GM23338 (cell line): ENCODE data around the gene PARD6A. TPM values are rescaled to one million over a fixed set of nuclear protein-coding genes. Genes with fewer than 3 reads are reported as not detected.

Experiments
- ATAC-seq: fragments of 200-7000 bp; cut with Tn5 transposase; 3 replicates; pipeline ENCODE4 v1.9.1; 2020
- DNase-seq: peaks from one replicate; pipeline ENCODE4 v3.0.0-alpha.2; 2015; ENCODE audit warnings: low spot score
- H2AFZ ChIP-seq: fragments of 200-600 bp; sonication (generic); 2 replicates; pipeline ENCODE4 v1.8.0; 2016; ENCODE audit warnings: antibody characterized with exemption, mild to moderate bottlenecking, moderate library complexity
- H3F3A ChIP-seq: fragments of 200-600 bp; sonication (generic); replicated peaks from 2 replicates; pipeline ENCODE4 v1.8.0; 2017; ENCODE audit warnings: antibody characterized with exemption, mixed run types, low read depth
- H3K27ac ChIP-seq: fragments of 200-600 bp; sonication (generic); 2 replicates; pipeline ENCODE4 v1.6.1; 2016; ENCODE audit warnings: low read depth
- H3K27me3 ChIP-seq: fragments of 200-600 bp; sonication (generic); 2 replicates; pipeline ENCODE4 v1.8.0; 2016; ENCODE audit warnings: mild to moderate bottlenecking, mixed run types, moderate library complexity; ENCODE audit not compliant: insufficient read depth
- H3K36me3 ChIP-seq: fragments of 200-600 bp; sonication (generic); 2 replicates; pipeline ENCODE4 v1.8.0; 2016; ENCODE audit warnings: mild to moderate bottlenecking; ENCODE audit not compliant: insufficient read depth
- H3K4me1 ChIP-seq: fragments of 200-600 bp; sonication (generic); 2 replicates; pipeline ENCODE4 v1.8.0; 2016; ENCODE audit warnings: mild to moderate bottlenecking, moderate library complexity; ENCODE audit not compliant: insufficient read depth
- H3K4me2 ChIP-seq: fragments of 200-600 bp; sonication (generic); 2 replicates; pipeline ENCODE4 v1.7.1; 2017; ENCODE audit warnings: mixed run types
- H3K4me3 ChIP-seq: fragments of 200-600 bp; sonication (generic); 2 replicates; pipeline ENCODE4 v1.6.1; 2016; ENCODE audit warnings: mixed run types
- H3K79me2 ChIP-seq: fragments of 200-600 bp; sonication (generic); replicated peaks from 2 replicates; pipeline ENCODE4 v1.8.0; 2017; ENCODE audit warnings: mild to moderate bottlenecking; ENCODE audit not compliant: insufficient read depth
- H3K9me2 ChIP-seq: fragments of 200-600 bp; sonication (generic); 2 replicates; pipeline ENCODE4 v1.8.0; 2017; ENCODE audit not compliant: insufficient read depth
- H4K20me1 ChIP-seq: fragments of 200-600 bp; sonication (generic); replicated peaks from 2 replicates; pipeline ENCODE4 v1.8.0; 2017; ENCODE audit warnings: mild to moderate bottlenecking; ENCODE audit not compliant: insufficient read depth
- H3K27ac Mint-ChIP-seq: 2 replicates; pipeline ENCODE4 v1.8.0; 2020; ENCODE audit warnings: inconsistent platforms, mild to moderate bottlenecking, moderate library complexity, mixed read lengths
- H3K27me3 Mint-ChIP-seq: 3 replicates; pipeline ENCODE4 v1.8.0; 2022; ENCODE audit warnings: low read depth, mild to moderate bottlenecking, moderate library complexity, mixed read lengths, inconsistent platforms; ENCODE audit not compliant: insufficient read depth, poor library complexity
- H3K36me3 Mint-ChIP-seq: 3 replicates; pipeline ENCODE4 v1.8.0; 2021; ENCODE audit warnings: low read depth, mild to moderate bottlenecking, inconsistent platforms, moderate library complexity, mixed read lengths
- H3K4me1 Mint-ChIP-seq: 3 replicates; pipeline ENCODE4 v1.8.0; 2020; ENCODE audit warnings: mild to moderate bottlenecking, inconsistent platforms, mixed read lengths
- H3K4me3 Mint-ChIP-seq: 3 replicates; pipeline ENCODE4 v1.8.0; 2021; ENCODE audit warnings: moderate library complexity, mild to moderate bottlenecking, inconsistent platforms, mixed read lengths
- H3K9me3 Mint-ChIP-seq: 3 replicates; pipeline ENCODE4 v1.8.0; 2020; ENCODE audit warnings: moderate library complexity, mild to moderate bottlenecking, inconsistent platforms, mixed read lengths
- CTCF ChIP-seq, 2 experiments: fragments of 200-600 bp in 1 of 2; sonication (generic) in 1 of 2; conservative IDR thresholded peaks; 2 replicates each; pipeline versions ENCODE4 v1.5.1 to v1.6.1; 2016 to 2017; ENCODE audit warnings: antibody characterized with exemption in 2 of 2, low read depth in 2 of 2, mild to moderate bottlenecking in 2 of 2, moderate library complexity in 1 of 2
- ETS1 ChIP-seq: IDR thresholded peaks from 2 replicates; pipeline ENCODE4 v1.6.1; 2016; ENCODE audit warnings: antibody characterized with exemption
- EZH2 ChIP-seq: fragments of 200-600 bp; sonication (generic); IDR thresholded peaks from one replicate; pipeline ENCODE4 v1.8.0; 2017; ENCODE audit warnings: antibody characterized with exemption, mild to moderate bottlenecking, low read depth; ENCODE audit not compliant: unreplicated experiment
- EZH2phosphoT487 ChIP-seq: fragments of 200-600 bp; sonication (generic); IDR thresholded peaks from one replicate; pipeline ENCODE4 v1.8.1; 2018; ENCODE audit warnings: antibody characterized with exemption; ENCODE audit not compliant: unreplicated experiment
- JUNB ChIP-seq: IDR thresholded peaks from one replicate; pipeline ENCODE4 v1.6.1; 2016; ENCODE audit warnings: antibody characterized with exemption; ENCODE audit not compliant: unreplicated experiment
- POLR2AphosphoS5 ChIP-seq: IDR thresholded peaks from 2 replicates; pipeline ENCODE4 v1.6.1; 2016; ENCODE audit warnings: antibody characterized with exemption, low read depth
- STAT1 ChIP-seq: IDR thresholded peaks from one replicate; pipeline ENCODE4 v1.6.1; 2016; ENCODE audit warnings: antibody characterized with exemption; ENCODE audit not compliant: unreplicated experiment
- ZNF114 ChIP-seq: fragments of 250-450 bp; sonication (Bioruptor Pico); IDR thresholded peaks from 2 replicates; pipeline ENCODE4 v1.5.0; 2020; ENCODE audit warnings: mild to moderate bottlenecking, moderate library complexity
- ZNF331 ChIP-seq: fragments of 250-450 bp; sonication (Bioruptor Pico); IDR thresholded peaks from 2 replicates; pipeline ENCODE4 v1.5.0; 2020; ENCODE audit warnings: low read depth, mild to moderate bottlenecking, moderate library complexity
- polyA plus RNA-seq: library from polyadenylated mRNA; unstranded; fragments of >200 nt; fragmentation: Nextera tagmentation; extraction: Ambion mirVana; gene quantifications from 2 replicates; pipeline ENCODE4 v1.2.1, GENCODE V29; 2016
- total RNA-seq: library from RNA; depleted of rRNA; stranded (reverse); fragments of >200 nt; shearing (Covaris generic); gene quantifications from 2 replicates; pipeline ENCODE4 v1.2.3, GENCODE V29; 2014

Gene PARD6A
- total and polyA plus RNA-seq, 2 experiments from 2014 or later, result 11.1 to 15.7 TPM

DNA sequence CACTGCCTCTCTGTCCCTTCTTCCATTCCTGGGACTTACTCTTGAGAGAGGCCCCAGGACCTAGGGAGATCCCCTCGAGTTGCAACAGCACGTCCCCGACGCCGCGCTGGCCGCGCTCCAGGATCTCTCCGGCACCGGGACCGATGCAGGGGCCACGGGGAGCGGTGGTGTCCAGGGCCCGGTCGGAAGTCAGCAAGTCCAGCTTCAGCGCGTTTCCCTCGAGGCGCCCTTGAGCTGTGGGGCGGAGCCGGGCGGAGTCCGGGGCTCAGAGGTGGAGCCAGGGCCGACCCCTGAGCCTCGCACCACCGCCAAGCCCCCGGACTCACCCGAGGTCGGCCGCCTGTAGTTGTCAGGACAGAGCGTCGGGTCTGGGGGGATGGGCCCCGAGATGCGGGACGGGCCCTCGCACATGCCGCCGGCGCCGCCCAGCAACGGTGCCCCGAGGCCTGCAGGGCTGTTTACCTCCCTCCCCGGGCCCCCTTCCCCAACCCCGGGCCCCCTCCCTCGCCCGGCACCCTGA, 5.3 kb downstream of the PARD6A start:
- Histone ChIP-seq H3K4me2 (peak overlapping the region; percentile 93), H2AFZ (peak overlapping the region; percentile 91), H3K36me3 (no peaks in the 10 kb centered on the region), H3K79me2 (no peaks in the 10 kb centered on the region), H4K20me1 (0 out of 2 replicates have a peak, but pooled peaks cover 5% of the 10 kb centered on the region), H3F3A (peaks cover 31% of the 10 kb centered on the region), H3K27me3 (peaks cover 10% of the 10 kb centered on the region), H3K4me3 (peak overlapping the region; percentile 90), H3K4me1 (peaks cover 14% of the 10 kb centered on the region; the same call in 1 of the 2 replicates), H3K27ac (no peak overlapping the region), H3K9me2 (no peaks in the 10 kb centered on the region)
- Mint-ChIP-seq H3K4me3 (peak overlapping the region; percentile 74), H3K36me3 (peaks cover 3% of the 10 kb centered on the region), H3K4me1 (peaks cover 17% of the 10 kb centered on the region), H3K27me3 (peaks cover 28% of the 10 kb centered on the region), H3K9me3 (no peaks in the 10 kb centered on the region; the same call in 2 of the 3 replicates), H3K27ac (no peak overlapping the region)
- peak; percentile 42 for ATAC-seq
- TF ChIP-seq POLR2AphosphoS5 (peak; percentile 10; the same call in 1 of the 2 replicates), CTCF (conservative IDR thresholded peaks at IDR 0.05; ENCODE audit: low read depth in 2 of 2) (0 out of 4 replicates have a peak, but pooled peaks of 1 of the 2 experiments have one; percentile 4), JUNB (no peak), EZH2phosphoT487 (no peak), STAT1 (no peak), ETS1 (no peak), ZNF331 (no peak), ZNF114 (no peak), EZH2 (no peak)
- DNase-seq, result peak; percentile 77

- Histone ChIP-seq H3K79me2 (no peaks in the 10 kb centered on the region), H3K36me3 (no peaks in the 10 kb centered on the region), H3K27ac (no peak within 1 kb of the TSS), H3K9me2 (no peaks in the 10 kb centered on the region), H3K4me3 (peak within 1 kb of the TSS; percentile 90), H3K4me1 (peaks cover 9% of the 10 kb centered on the region; the same call in 1 of the 2 replicates), H2AFZ (peak within 1 kb of the TSS; percentile 91), H3K4me2 (peak within 1 kb of the TSS; percentile 93), H3K27me3 (peaks cover 10% of the 10 kb centered on the region), H3F3A (peaks cover 24% of the 10 kb centered on the region), H4K20me1 (0 out of 2 replicates have a peak, but pooled peaks cover 5% of the 10 kb centered on the region)
- H3K4me3 Mint-ChIP-seq, result peak within 1 kb of the TSS; percentile 76
- ATAC-seq (peak; percentile 65), DNase-seq (peak; percentile 93)
- no peak within 1 kb of the TSS for H3K27ac Mint-ChIP-seq
- peaks cover 27% of the 10 kb centered on the region for H3K27me3 Mint-ChIP-seq
- H3K36me3 Mint-ChIP-seq, result peaks cover 3% of the 10 kb centered on the region
- TF ChIP-seq ETS1 (peak; percentile 84), ZNF114 (no peak), POLR2AphosphoS5 (0 out of 2 replicates have a peak, but pooled peaks have one; percentile 1)
- H3K4me1 Mint-ChIP-seq, result peaks cover 14% of the 10 kb centered on the region
- H3K9me3 Mint-ChIP-seq, result no peaks in the 10 kb centered on the region
These were observed 6.0 kb downstream of the PARD6A start, which contains the start of the genes C16orf86 and ENKD1 for GRCh38 chr16:67666559-67667452. C16orf86 (plus strand) TSS chr16:67666814; CDS start chr16:67666971, 157 bp downstream. ENKD1 (minus strand) TSS chr16:67666750; CDS start chr16:67666442, 308 bp downstream.
